Frontal cortex (tissue), 4 donors: ENCODE data around the gene PAGR1. TPM values are rescaled to one million over a fixed set of nuclear protein-coding genes. Genes with fewer than 3 reads are reported as not detected.
A peak's percentile ranks its signal among the peaks of the same experiment; 100 is the strongest.
"Not testable (repeated sequence)": the region's sequence is repeated elsewhere in the genome, so short reads cannot be mapped to it uniquely, and the experiment has no call there.

Experiments
- DNase-seq, 2 donors: peaks; one replicate each; pipeline ENCODE4 v3.0.0; 2012; ENCODE audit warnings: low spot score in 2 of 2
- FAIRE-seq: peaks from 2 replicates; lab custom pipeline; 2012; peaks lifted over from hg19 to GRCh38; lab: Jason Lieb, UNC
- small RNA-seq: library from RNA; depleted of rRNA; stranded (forward); fragments of <200 nt; gene quantifications from one replicate; pipeline ENCODE3, GENCODE V24; 2014
- total RNA-seq: library from RNA; depleted of rRNA; stranded (reverse); fragments of >200 nt; gene quantifications from one replicate; pipeline ENCODE4 v1.2.3, GENCODE V29; 2014
- donor health status: control.
- donor health status: control.
- donor health status: control.

Gene PAGR1
- total RNA-seq, 1 donor from 2014 or later: 11.8 TPM

GRCh38 chr16:29857133-29857760 is 41.3 kb downstream of the PAGR1 start:
- no peak for DNase-seq
- no peak for FAIRE-seq

- DNase-seq (no peak), FAIRE-seq (no peak)
Measured at GRCh38 chr16:29858149-29858849, 42.3 kb downstream of the PAGR1 start.

GRCh38 chr16:29858974-29859373 is 43.0 kb downstream of the PAGR1 start:
- FAIRE-seq: no peak
- DNase-seq: no peak

- DNase-seq (no peak), FAIRE-seq (no peak)
Measured at GRCh38 chr16:29860218-29860617, 44.3 kb downstream of the PAGR1 start.

- no peak for DNase-seq
- FAIRE-seq: no peak
Measured at GRCh38 chr16:29862383-29862883, 46.5 kb downstream of the PAGR1 start.

- no peak for FAIRE-seq
- peak; percentile 89 to 91 for DNase-seq
Measured at GRCh38 chr16:29862884-29863668, 47.1 kb downstream of the PAGR1 start, which contains the start of gene CDIPT. CDIPT (minus strand) TSS chr16:29863226; CDS start chr16:29862857, 369 bp downstream.

GRCh38 chr16:29863669-29863984 is 47.7 kb downstream of the PAGR1 start:
- DNase-seq (no peak), FAIRE-seq (no peak)

- FAIRE-seq (no peak), DNase-seq (no peak)
Measured at GRCh38 chr16:29864205-29864604, 48.3 kb downstream of the PAGR1 start.

- DNase-seq (no peak), FAIRE-seq (no peak)
Measured at GRCh38 chr16:29868396-29869009, 52.6 kb downstream of the PAGR1 start.

GRCh38 chr16:29869067-29869466 is 53.1 kb downstream of the PAGR1 start:
- DNase-seq, FAIRE-seq: not testable (repeated sequence)

Small RNAs within 50 kb of the gene (small RNA-seq; reads per million reads assigned to genes)
- gene AC009133.6: not detected
- not detected for gene AC120114.4

Other genes with a start within 250 kb of the PAGR1 start
- gene SPN, start 152.9 kb upstream of the PAGR1 start, total RNA-seq: under 0.01 TPM
- gene QPRT, start 137.0 kb upstream of the PAGR1 start, total RNA-seq: 2.9 TPM
- gene C16orf54, start 70.2 kb upstream of the PAGR1 start, total RNA-seq: 0.41 TPM
- not detected for gene ZG16, start 37.9 kb upstream of the PAGR1 start, total RNA-seq
- 37.1 TPM for gene KIF22, start 25.4 kb upstream of the PAGR1 start, total RNA-seq
- gene MAZ, start 9.6 kb upstream of the PAGR1 start, total RNA-seq: 373 TPM
- gene PRRT2, start 4.0 kb upstream of the PAGR1 start, total RNA-seq: 15.9 TPM
- gene MVP, start 4.3 kb downstream of the PAGR1 start, total RNA-seq: 4.5 TPM
- 53.4 TPM for gene CDIPT, start 47.1 kb downstream of the PAGR1 start, total RNA-seq
- 43.2 TPM for gene SEZ6L2, start 83.4 kb downstream of the PAGR1 start, total RNA-seq
- gene ASPHD1, start 84.3 kb downstream of the PAGR1 start, total RNA-seq: 9.4 TPM
- 18.3 TPM for gene KCTD13, start 110.1 kb downstream of the PAGR1 start, total RNA-seq
- gene TMEM219, start 145.9 kb downstream of the PAGR1 start, total RNA-seq: 26.9 TPM
- gene TAOK2, start 157.7 kb downstream of the PAGR1 start, total RNA-seq: 58.3 TPM
- gene HIRIP3, start 179.5 kb downstream of the PAGR1 start, total RNA-seq: 12.6 TPM
- 22.0 TPM for gene INO80E, start 180.1 kb downstream of the PAGR1 start, total RNA-seq
- 11.8 TPM for gene DOC2A, start 194.9 kb downstream of the PAGR1 start, total RNA-seq
- gene C16orf92, start 207.0 kb downstream of the PAGR1 start, total RNA-seq: not detected
- 10.2 TPM for gene TLCD3B, start 215.1 kb downstream of the PAGR1 start, total RNA-seq
- gene ALDOA, start 249.6 kb downstream of the PAGR1 start, total RNA-seq: 76.6 TPM